ENCODE results near the gene BICD1.

- TF ChIP-seq MXI1 (IDR thresholded peaks at IDR 0.05; ENCODE audit: low read depth, low read length), result no peak
- TF ChIP-seq CTCF (IDR thresholded peaks at IDR 0.05), result no peak
- TF ChIP-seq POLR2AphosphoS5 (IDR thresholded peaks at IDR 0.05; ENCODE audit: low read depth, low read length), result no peak
- no peak for TF ChIP-seq NRF1 (IDR thresholded peaks at IDR 0.05; ENCODE audit: low read depth, low read length)
- no peak for TF ChIP-seq FOXJ3 (CRISPR knock-in tag; IDR thresholded peaks at IDR 0.05)
- no peak for TF ChIP-seq SMC3 (IDR thresholded peaks at IDR 0.05; ENCODE audit: low read depth, low read length)
- no peak for TF ChIP-seq MAX (IDR thresholded peaks at IDR 0.05; ENCODE audit: low read depth)
- TF ChIP-seq EZH2phosphoT487 (IDR thresholded peaks at IDR 0.05; ENCODE audit: borderline replicate concordance, low read depth), result no peak
- no peak for TF ChIP-seq REST (IDR thresholded peaks at IDR 0.05; ENCODE audit: low read depth, low read length)
- TF ChIP-seq JUND (IDR thresholded peaks at IDR 0.05), result no peak
- TF ChIP-seq GATA2 (CRISPR knock-in tag; IDR thresholded peaks at IDR 0.05), result no peak
- TF ChIP-seq TCF12 (IDR thresholded peaks at IDR 0.05), result no peak
- no peak for TF ChIP-seq RCOR1 (IDR thresholded peaks at IDR 0.05; ENCODE audit: low read length)
These were observed 301.1 kb downstream of the BICD1 start for GRCh38 chr12:32407795-32408194.
